Suprapubic skin (tissue), 4 donors: ENCODE data around the gene ZNF24.

ENCODE experiments used
- CTCF ChIP-seq, 2 donors: fragments of 200-600 bp in 1 of 2; fragments of 450-650 bp in 1 of 2; sonication (generic) in 1 of 2; IDR thresholded peaks; one replicate each; pipeline ENCODE4 v1.5.1; 2016 to 2019; ENCODE audit warnings: antibody characterized with exemption in 2 of 2, mild to moderate bottlenecking in 1 of 2, moderate library complexity in 1 of 2
- POLR2A ChIP-seq, 2 donors: fragments of 450-650 bp; IDR thresholded peaks; one replicate each; pipeline ENCODE4 v1.6.1; 2017; ENCODE audit warnings: antibody characterized with exemption in 2 of 2, mild to moderate bottlenecking in 2 of 2, moderate library complexity in 2 of 2
- POLR2AphosphoS5 ChIP-seq, 3 donors: sonication (generic); formaldehyde crosslinking; IDR thresholded peaks; one replicate each; pipeline ENCODE4 v1.6.1; 2017; ENCODE audit warnings: antibody characterized with exemption in 3 of 3

GRCh38 chr18:35284841-35285240 lies 59.4 kb downstream of the ZNF24 start:
- TF ChIP-seq POLR2AphosphoS5 (IDR thresholded peaks at IDR 0.05): no peak
- no peak for TF ChIP-seq CTCF (IDR thresholded peaks at IDR 0.05)
- no peak for TF ChIP-seq POLR2A (IDR thresholded peaks at IDR 0.05)
